NCI-H2196 treated with DMSO at 0.1 percent for 48 hours (cell line): ENCODE results near the gene CBR3.
"Not testable (repeated sequence)": the region's sequence is repeated elsewhere in the genome, so short reads cannot be mapped to it uniquely, and the experiment has no call there.

Source experiments
- DNase-seq: peaks from one replicate; lab custom pipeline; 2025; ENCODE audit not compliant: unreplicated experiment; lab: John Stamatoyannopoulos, UW

The CBR3 gene

DNA sequence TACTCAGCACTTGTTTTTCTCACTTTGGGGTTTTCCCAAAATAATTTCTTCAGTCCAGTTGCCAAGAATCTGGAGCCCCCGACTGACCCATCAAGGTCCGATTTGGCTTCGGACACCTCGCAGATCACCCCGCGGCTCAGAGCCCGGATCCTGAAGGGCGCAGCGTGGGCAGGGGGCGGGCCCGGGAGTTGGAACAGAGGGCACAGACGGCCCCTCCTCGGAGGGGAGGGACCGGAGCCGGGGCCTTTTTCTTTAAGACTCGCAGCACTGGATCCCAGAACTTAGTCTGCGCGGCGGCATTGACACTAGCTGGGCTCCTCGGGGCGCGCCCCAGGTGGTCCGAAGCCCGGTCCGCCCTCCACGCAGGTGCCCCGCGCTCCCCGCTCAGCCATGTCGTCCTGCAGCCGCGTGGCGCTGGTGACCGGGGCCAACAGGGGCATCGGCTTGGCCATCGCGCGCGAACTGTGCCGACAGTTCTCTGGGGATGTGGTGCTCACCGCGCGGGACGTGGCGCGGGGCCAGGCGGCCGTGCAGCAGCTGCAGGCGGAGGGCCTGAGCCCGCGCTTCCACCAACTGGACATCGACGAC, at the start of gene CBR3:
TSS of gene CBR3 (plus strand) at position 277 of the 588 bp plus-strand sequence. CDS start at position 391, 114 bp downstream.
- DNase-seq = no peak

DNA sequence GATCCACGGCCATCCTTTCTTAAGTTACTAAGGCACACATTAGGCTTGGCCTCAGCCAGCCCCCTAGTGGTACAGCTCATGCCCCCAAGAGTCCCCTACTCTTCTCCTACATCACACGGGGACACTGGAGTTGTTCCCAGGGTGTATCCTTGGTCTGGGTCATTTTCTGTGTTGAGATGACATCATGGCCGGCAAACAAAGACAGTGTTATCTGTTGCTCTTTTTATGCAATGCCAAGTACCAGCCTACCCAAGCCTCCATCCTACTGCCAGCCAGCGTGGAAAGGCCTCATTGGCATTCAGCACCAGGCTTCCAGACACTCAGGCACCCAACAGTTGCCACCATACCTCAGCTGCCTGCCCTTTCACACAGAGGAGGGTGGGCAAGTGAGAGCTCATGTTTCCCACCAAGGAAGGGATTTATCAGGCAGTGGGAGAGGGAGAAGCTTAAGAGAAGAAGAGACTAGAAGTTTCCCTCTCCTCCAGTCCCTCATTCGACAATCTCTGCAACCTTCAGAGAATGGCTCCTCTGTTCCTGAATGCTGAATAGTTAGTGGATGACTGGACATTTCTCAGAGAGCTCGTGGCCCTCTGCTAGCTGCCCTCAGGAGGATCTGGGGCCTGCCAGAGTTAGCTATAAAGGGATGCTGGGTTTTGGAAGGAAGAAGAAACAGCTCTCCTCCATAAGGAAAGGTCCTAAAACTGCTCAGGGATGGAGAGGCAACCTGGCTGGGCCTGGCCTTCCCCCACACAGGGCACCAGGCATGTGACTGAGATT, 47.3 kb upstream of the CBR3 start:
- peak; percentile 4 for DNase-seq

- no peak for DNase-seq
These were observed 44.9 kb upstream of the CBR3 start for GRCh38 chr21:36089946-36090345.

DNA sequence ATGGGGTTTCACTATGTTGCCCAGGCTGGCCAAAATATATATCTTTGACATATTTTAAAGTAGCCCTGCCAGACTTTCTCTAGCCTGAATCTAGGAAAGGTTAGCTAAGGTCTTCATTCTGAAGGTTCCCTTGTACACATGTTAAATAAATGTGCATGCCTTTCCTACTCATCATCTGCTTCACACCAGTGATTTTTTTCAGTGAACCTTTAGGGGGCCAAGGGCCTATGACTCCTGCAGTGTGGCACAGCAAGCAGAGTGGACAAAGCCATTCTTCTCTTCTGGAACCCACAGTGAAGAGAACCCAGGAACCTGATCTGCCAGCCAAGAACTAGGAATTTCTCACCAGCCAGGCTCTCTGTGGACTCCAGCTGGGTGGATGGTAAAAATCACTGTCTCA, 42.2 kb upstream of the CBR3 start:
- DNase-seq = no peak

GRCh38 chr21:36093512-36093911, 41.4 kb upstream of the CBR3 start:
- no peak for DNase-seq

DNA sequence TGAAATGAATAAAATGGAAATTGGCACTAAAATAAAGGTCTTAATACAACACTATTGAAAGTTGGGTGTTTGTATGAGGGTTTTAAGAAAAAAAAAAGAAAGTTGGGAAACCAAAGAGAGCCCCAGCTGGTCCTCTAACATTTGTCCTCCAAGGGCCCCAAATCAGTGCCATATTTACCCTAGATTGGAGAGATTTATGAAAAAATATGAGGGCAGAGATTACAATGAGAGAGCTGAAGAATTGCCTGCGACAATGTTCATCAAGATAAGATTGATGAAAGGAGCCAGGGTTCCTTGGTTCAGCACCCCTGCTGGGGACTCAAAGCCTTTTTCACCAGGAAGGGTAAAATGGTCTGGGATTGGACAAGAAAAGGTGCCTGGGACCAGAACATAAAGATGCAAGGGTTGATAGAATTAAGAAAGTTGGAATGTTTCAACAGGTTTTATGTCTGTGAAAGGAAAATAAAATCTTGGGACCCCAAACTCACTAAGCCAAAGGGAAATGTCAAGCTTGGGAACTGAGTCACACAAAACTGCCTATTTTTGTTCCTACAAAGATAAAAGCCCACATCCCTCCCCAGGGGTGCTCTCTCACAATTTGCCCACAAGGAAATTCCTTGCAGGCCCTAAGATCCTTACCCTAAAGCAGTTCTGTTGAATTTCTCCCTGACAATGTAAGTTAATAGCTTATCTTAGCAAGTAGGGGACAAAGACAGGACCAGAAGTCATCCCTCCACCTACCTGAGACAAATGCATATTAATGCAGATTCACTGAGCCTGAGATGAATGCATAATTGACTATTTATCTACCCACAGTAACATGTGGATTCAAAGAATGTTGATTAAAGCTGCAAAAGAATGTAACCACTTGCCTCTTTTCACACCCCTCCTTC, 38.2 kb upstream of the CBR3 start:
- no peak for DNase-seq

DNA sequence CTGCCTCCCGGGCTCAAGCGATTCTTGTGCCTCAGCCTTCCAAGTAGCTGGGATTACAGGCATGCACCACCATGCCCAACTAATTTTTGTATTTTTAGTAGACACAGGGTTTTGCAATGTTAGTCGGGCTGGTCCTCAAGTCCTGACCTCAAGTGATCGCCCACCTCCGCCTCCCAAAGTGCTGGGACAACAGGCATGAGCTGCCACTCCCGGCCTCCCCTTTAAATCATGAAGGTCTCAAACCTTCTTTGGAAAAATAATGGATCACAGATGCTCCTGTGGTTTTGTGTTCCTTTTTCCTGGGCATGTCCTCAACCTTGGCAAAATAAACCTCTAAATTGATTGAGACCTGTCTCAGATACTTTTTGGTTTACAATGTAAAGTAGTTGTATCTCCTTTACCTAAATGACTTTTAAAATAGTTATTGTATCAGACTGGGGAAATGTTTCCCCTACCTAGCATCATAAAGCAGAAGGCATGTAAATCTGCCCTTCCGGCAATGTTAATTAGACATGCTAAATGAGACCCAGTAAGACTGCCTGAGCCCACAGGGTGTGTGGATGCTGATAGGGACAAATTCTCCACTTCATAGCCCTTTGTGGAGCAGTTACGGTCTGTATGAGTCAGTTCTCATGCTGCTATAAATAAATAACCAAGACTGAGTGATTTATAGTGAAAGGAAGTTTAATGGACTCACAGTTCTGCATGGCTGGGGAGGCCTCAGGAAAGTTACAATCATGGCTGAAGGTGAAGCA, 37.3 kb upstream of the CBR3 start:
- DNase-seq = no peak

DNA sequence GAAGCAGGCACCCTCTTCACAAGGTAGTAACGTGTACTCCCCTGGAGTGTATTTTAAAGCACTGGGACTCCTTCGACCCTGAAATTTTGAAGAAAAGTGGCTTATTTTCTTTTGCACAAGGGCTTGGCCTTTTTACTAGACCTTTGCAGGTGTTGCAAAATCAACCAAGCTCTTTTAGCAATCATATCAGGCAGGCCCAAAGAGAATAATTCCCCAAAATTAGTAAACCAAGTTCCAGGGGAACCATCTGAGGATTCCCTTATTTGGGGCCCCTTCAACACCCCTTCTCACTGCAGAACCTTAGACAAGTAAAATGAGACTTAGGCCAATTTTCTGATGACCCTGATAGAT, 36.7 kb upstream of the CBR3 start:
- no peak for DNase-seq

DNA sequence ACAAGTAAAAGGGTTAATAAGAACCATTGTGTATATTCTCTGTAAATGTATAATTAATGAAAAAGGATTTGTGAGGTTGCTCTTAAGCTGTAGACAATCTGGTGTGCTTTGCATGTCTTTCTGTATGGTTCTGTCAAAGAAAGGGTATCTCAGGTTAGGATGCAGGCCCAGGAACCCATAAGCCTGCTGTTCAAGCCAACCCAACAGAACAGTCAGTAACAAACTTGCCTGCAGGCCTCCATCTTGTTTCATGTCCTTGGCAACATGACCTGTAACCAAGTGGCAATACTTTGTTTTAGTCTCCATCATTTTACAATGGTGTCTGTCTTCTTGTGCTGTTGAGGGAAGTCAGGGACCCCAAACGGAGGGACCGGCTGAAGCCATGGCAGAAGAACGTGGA, 35.9 kb upstream of the CBR3 start:
- DNase-seq = no peak

GRCh38 chr21:36099695-36100211, 35.1 kb upstream of the CBR3 start:
- DNase-seq = not testable (repeated sequence)

DNA sequence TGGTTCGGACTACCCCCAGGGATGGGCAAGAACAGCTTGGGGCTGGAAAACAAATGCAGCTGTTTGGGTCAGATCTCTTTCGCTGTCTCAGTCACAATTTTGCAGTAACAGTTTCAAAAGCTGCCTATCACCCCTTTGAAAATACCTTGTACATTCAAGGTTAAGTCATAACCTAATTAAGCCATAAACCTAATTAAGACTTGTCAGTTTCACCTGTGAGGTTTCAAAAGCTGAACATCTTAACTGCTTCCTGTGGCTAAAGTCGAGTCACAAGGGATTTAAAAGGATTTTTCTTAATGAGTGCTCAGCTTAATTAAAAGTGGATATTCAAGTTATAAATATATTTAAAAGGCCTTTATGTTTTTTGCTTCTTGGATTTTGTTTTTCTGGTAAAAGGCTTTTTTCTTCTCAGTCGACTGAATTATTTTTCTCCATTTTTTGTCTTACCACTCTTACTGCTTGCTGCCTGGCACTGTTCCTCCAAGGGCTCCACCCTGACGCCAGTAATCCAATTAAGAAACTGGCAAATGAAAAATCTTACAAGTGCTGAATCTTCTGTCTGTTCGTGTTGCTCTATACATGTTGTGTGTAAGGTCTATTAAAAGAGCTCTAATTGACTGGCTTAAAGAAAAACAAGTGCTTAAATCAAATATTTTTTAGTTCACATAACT, 33.8 kb upstream of the CBR3 start:
- DNase-seq = no peak

DNA sequence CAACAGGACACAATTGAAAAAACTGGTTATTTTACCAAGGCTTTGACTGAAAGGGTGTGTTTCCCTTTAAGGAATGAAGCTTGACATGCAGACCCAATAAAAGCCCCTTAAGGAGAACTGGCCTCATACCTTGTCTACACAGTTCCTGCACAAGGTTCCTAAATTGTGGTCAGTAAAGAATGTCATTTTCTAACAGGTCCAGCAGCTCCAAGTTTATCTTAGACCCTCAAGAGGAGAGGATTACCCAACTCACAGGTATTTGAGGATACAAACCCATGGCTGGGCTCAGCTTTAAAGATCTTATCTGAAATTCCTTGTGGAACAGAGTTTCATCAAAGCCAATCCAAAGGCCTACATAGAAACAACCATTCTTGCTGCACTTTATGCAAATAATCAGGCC, 31.4 kb upstream of the CBR3 start:
- no peak for DNase-seq

GRCh38 chr21:36104317-36105300, 30.3 kb upstream of the CBR3 start:
- DNase-seq = no peak

DNA sequence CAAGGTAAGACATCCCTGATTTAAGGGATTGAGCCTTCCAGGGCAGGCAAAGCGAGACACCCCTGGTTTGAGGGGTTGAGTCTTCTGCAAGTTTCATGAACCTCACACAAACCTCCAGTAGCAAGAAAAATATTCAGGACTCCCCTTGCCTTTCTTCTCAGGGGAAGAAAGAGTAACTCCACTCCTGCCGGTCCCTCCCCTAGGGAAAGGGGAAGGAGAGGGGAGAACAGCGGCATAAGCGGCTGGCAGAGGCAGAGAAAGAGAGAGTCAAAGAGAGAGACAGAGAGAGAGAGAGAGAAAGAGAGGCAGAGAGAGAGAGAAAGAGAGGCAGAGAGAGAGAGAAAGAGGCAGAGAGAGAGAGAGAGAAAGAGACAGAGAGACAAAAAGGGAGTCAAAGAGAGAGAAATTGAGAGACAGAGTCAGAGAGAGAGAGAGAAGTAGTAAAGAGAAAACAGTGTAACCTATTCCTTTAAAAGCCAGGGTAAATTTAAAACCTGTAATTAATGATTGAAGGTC, 29.5 kb upstream of the CBR3 start:
- no peak for DNase-seq

- DNase-seq = no peak
These were observed 25.0 kb upstream of the CBR3 start for GRCh38 chr21:36109868-36110267.

DNA sequence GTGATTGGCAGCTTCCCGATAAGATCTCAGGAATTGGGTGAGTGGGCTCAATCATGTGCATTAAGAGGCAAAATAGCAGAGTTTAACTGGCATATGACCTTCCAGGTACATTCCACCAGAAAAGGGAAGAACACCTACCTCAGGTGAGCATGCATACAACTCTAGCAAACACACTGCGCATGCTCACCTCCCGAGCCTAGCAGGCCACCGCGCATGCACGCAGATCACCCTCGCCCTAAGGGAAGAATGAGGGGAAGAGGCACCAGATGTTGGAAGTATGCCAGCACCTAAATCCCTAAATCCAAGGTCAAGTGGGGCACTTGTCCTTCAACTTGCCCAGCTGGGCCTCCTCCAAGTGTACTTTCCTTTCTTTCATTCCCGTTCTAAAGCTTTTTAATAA, 23.6 kb upstream of the CBR3 start:
- no peak for DNase-seq

- DNase-seq = peak; percentile 31
These were observed 21.0 kb upstream of the CBR3 start for GRCh38 chr21:36113647-36114428.

DNA sequence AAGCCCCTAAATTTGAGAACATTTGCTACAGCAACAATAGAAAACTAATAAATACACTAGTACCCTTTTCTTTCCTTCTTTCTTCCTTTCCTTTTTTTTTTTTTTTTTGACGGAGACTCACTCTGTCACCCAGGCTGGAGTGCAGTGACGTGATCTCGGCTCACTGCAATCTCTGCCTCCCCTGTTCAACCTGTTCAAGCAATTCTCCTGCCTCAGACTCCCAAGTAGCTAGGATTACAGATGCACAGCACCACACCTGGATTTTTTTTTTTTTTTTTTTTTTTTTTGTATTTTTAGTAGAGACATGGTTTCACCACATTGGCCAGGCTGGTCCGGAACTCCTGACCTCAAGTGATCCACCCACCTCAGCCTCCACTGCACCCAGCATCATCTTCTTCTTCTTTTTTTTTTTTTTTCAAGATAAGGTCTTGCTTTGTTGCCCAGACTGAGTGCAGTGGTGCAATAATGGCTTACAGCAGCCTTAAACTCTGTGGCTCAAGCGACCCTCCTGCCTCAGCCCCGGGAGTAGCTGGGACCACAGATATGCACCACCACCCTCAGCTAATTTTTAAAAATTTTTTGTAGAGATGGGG, 19.6 kb upstream of the CBR3 start:
- DNase-seq = no peak
